Heart left ventricle (tissue), 13 donors: ENCODE data around the gene COL1A1.

Experiments used
- CTCF ChIP-seq, 12 donors: fragments of 200-600 bp; sonication (generic) in 4 of 12; IDR thresholded peaks; one replicate each; pipeline versions ENCODE4 v1.5.0 to v1.8.0; 2018 to 2022; ENCODE audit warnings: antibody characterized with exemption in 12 of 12, mild to moderate bottlenecking in 5 of 12
- POLR2A ChIP-seq, 2 donors: fragments of 450-650 bp; IDR thresholded peaks; one replicate each; pipeline ENCODE4 v1.6.1; 2017; ENCODE audit warnings: antibody characterized with exemption in 2 of 2, mild to moderate bottlenecking in 2 of 2, moderate library complexity in 2 of 2
- donor health status: ischemic (EF 13 %, LVEDD 7.1; RV severe dilation, severe dysfunction).
- donor health status: DM: no; HTN: yes; CAD: no.
- donor health status: DM: no; HTN: no; CAD: no.
- donor health status: ischemic (EF 25% LVEDD 6.9; RV normal size, moderate dysfunction).
- donor health status: ischemic (EF 25% LVEDD 5.7; RV mildly dilated, moderate dysfunction).
- donor health status: ischemic (EF 35%, LVEDD 5.7; RV mildly dilated, moderate dysfunction).
- donor health status: nonischemic (EF 11% LVEDD 7.7; RV severe dilation, severe dysfunction).
- donor health status: DM: yes; HTN: yes; CAD: no.
- donor health status: PGD.
- donor health status: ischemic (EF 29% LVEDD 5.4; RV normal size, mild dysfunction).
- donor health status: nonischemic (EF 23%, LVEDD 6.1; RV moderate dilation, normal function).

GRCh38 chr17:50218071-50218759 is 16.8 kb upstream of the COL1A1 start:
- no peak for TF ChIP-seq CTCF (IDR thresholded peaks at IDR 0.05)
- no peak for TF ChIP-seq POLR2A (IDR thresholded peaks at IDR 0.05)
